K562 (cell line): ENCODE data around the gene TBC1D10A. TPM values are rescaled to one million over a fixed set of nuclear protein-coding genes. Genes with fewer than 3 reads are reported as not detected.

Experiments
- ATAC-seq: fragments of 200-7000 bp; cut with Tn5 transposase; 3 replicates; pipeline ENCODE4 v1.9.1; 2020; ENCODE audit warnings: moderate library complexity
- BruUV-seq: library from RNA; stranded (reverse); fragments of 400-500 nt; replicated peaks from 2 replicates; lab custom pipeline; 2021; lab: Mats Ljungman, UMichigan
- CTCF ChIA-PET: fragments of 300-600 bp; formaldehyde crosslinking; extraction: SDS; loops from one replicate; lab custom pipeline; 2021; ENCODE audit warnings: low intra/inter-chr PET ratio; lab: Yijun Ruan, JAX
- POLR2A ChIA-PET: fragments of 300-600, 350-650 bp; sonication (Branson Sonifier 250); formaldehyde crosslinking; extraction: SDS; loops from one replicate; lab custom pipeline; 2021; ENCODE audit warnings: antibody characterized with exemption, inconsistent platforms; lab: Yijun Ruan, JAX
- DNase-seq, 4 experiments: peaks; one replicate each; pipeline versions ENCODE4 v3.0.0 to v3.0.0-alpha.2; 2011 to 2018; ENCODE audit warnings: low spot score in 3 of 4, mixed read lengths in 3 of 4; ENCODE audit errors: extremely low read depth in 1 of 4
- FAIRE-seq: peaks from 2 replicates; lab custom pipeline; 2011; peaks lifted over from hg19 to GRCh38; lab: Jason Lieb, UNC
- H2AFZ ChIP-seq: 2 replicates; pipeline ENCODE4 v1.6.0; 2011; ENCODE audit warnings: low read depth, low read length, control low read depth, inconsistent platforms
- H3K27ac ChIP-seq: fragments of 200-600 bp; 3 replicates; pipeline ENCODE4 v1.8.0; 2011; ENCODE audit warnings: low read depth, mild to moderate bottlenecking, control low read depth, inconsistent platforms, low read length, moderate library complexity, mixed read lengths; ENCODE audit errors: extremely low read depth
- H3K27me3 ChIP-seq, 2 experiments: fragments of 300-600 bp in 1 of 2; 2 replicates in 1 of 2; 3 replicates in 1 of 2; pipeline versions ENCODE4 v1.6.0 to v1.8.0; 2011; ENCODE audit warnings: inconsistent platforms in 2 of 2, low read length in 2 of 2, mild to moderate bottlenecking in 1 of 2, mixed read lengths in 1 of 2, moderate library complexity in 1 of 2; ENCODE audit not compliant: control insufficient read depth in 2 of 2, insufficient read depth in 2 of 2
- H3K36me3 ChIP-seq: fragments of 300-600 bp; 3 replicates; pipeline ENCODE4 v1.8.0; 2011; ENCODE audit warnings: mild to moderate bottlenecking, low read length, inconsistent platforms; ENCODE audit not compliant: control insufficient read depth, insufficient read depth
- H3K4me1 ChIP-seq, 2 experiments: fragments of 200-600 bp in 1 of 2; replicated peaks in 1 of 2; 2 replicates in 1 of 2; 3 replicates in 1 of 2; pipeline versions ENCODE4 v1.5.1 to v1.8.0; 2011; ENCODE audit warnings: inconsistent platforms in 2 of 2, low read length in 2 of 2, mild to moderate bottlenecking in 1 of 2, mixed read lengths in 1 of 2, moderate library complexity in 1 of 2; ENCODE audit not compliant: control insufficient read depth in 2 of 2, insufficient read depth in 2 of 2
- H3K4me2 ChIP-seq: 2 replicates; pipeline ENCODE4 v1.6.1; 2011; ENCODE audit warnings: low read length, control low read depth, inconsistent platforms, mixed read lengths; ENCODE audit not compliant: insufficient read depth
- H3K4me3 ChIP-seq: fragments of 200-600 bp; sonication (generic), shearing (Covaris generic); 2 replicates; pipeline ENCODE4 v1.5.1; 2016; ENCODE audit warnings: control low read depth, inconsistent platforms
- H3K79me2 ChIP-seq: fragments of 200-600 bp; 3 replicates; pipeline ENCODE4 v1.8.0; 2011; ENCODE audit warnings: low read length, inconsistent platforms; ENCODE audit not compliant: control insufficient read depth, insufficient read depth
- H3K9ac ChIP-seq, 2 experiments: 2 replicates each; pipeline versions ENCODE4 v1.6.0 to v1.6.1; 2011; ENCODE audit warnings: low read depth in 2 of 2, low read length in 2 of 2, control low read depth in 1 of 2, inconsistent platforms in 1 of 2, mild to moderate bottlenecking in 1 of 2, mixed read lengths in 1 of 2; ENCODE audit not compliant: insufficient read depth in 1 of 2
- H3K9me1 ChIP-seq: one replicate; pipeline ENCODE4 v1.6.0; 2011; ENCODE audit warnings: inconsistent platforms, mild to moderate bottlenecking, low read length, moderate library complexity; ENCODE audit not compliant: control insufficient read depth, insufficient read depth
- H3K9me3 ChIP-seq: replicated peaks from 2 replicates; pipeline ENCODE4 v1.5.1; 2011; ENCODE audit warnings: low read depth, low read length, inconsistent platforms; ENCODE audit not compliant: control insufficient read depth, insufficient read depth
- H4K20me1 ChIP-seq: replicated peaks from 2 replicates; pipeline ENCODE4 v1.6.1; 2011; ENCODE audit warnings: low read length, inconsistent platforms, mixed read lengths; ENCODE audit not compliant: control insufficient read depth, insufficient read depth
- POLR2G ChIP-seq: fragments of 200-400 bp; formaldehyde crosslinking; IDR thresholded peaks from 2 replicates; pipeline ENCODE4 v1.6.1; 2017; ENCODE audit warnings: low read depth, mild to moderate bottlenecking, antibody characterized with exemption, low read length, moderate library complexity
- WGBS: fragments of 100-300 bp; shearing (Covaris generic); methylation state at CpG from one replicate; pipeline ENCODE4 v1.1.6; 2016; ENCODE audit warnings: low coverage, mixed read lengths; ENCODE audit not compliant: insufficient coverage; ENCODE audit errors: missing lambda C conversion rate; 5-methylcytosine and 5-hydroxymethylcytosine counted together
- in situ Hi-C: fragments of 300-500 bp; cut with MboI; formaldehyde crosslinking; loops from 4 replicates; pipeline ENCODE4 v1.15.0; 2018; ENCODE audit warnings: inconsistent platforms, mixed read lengths
- intact Hi-C: fragments of 100-400 bp; cut with micrococcal nuclease; formaldehyde crosslinking; loops from 2 replicates; pipeline ENCODE4 v1.14.2; 2022
- polyA plus RNA-seq, 8 experiments: library from polyadenylated mRNA; depleted of rRNA in 4 of 8; stranded (reverse) in 5 of 8; unstranded in 3 of 8; fragments of >200 nt; fragmentation: Nextera tagmentation in 2 of 8; fragmentation: Illumina TruSeq in 1 of 8; extraction: Ambion mirVana in 2 of 8; extraction: Trizol in 1 of 8; gene quantifications; 2 replicates each; pipeline versions ENCODE4 v1.2.1 to v1.2.3, GENCODE V29; 2011 to 2014; ENCODE audit warnings: inconsistent platforms in 1 of 8, missing spikeins in 1 of 8
- total RNA-seq, 7 experiments: library from RNA; depleted of rRNA in 6 of 7; stranded (reverse); fragments of >200 nt in 6 of 7; fragmentation: Illumina TruSeq in 2 of 7; extraction: Trizol in 2 of 7; gene quantifications; 2 replicates each; pipeline versions ENCODE4 v1.2.1 to v1.2.3, GENCODE V29; 2011 to 2021; ENCODE audit warnings: low replicate concordance in 1 of 7
- TF ChIP-seq, protein P1 (sequence below): fragments of 250-450 bp; sonication (Bioruptor Pico); IDR thresholded peaks from 2 replicates; pipeline ENCODE4 v1.4.0; 2020; ENCODE audit warnings: mild to moderate bottlenecking

Gene TBC1D10A
- total and polyA plus RNA-seq, 9 of the 15 experiments (the other 6 are each of a cell fraction or from before 2014, with no cell fraction given) = 0.13 to 10.4 (median 4.6) TPM

DNA sequence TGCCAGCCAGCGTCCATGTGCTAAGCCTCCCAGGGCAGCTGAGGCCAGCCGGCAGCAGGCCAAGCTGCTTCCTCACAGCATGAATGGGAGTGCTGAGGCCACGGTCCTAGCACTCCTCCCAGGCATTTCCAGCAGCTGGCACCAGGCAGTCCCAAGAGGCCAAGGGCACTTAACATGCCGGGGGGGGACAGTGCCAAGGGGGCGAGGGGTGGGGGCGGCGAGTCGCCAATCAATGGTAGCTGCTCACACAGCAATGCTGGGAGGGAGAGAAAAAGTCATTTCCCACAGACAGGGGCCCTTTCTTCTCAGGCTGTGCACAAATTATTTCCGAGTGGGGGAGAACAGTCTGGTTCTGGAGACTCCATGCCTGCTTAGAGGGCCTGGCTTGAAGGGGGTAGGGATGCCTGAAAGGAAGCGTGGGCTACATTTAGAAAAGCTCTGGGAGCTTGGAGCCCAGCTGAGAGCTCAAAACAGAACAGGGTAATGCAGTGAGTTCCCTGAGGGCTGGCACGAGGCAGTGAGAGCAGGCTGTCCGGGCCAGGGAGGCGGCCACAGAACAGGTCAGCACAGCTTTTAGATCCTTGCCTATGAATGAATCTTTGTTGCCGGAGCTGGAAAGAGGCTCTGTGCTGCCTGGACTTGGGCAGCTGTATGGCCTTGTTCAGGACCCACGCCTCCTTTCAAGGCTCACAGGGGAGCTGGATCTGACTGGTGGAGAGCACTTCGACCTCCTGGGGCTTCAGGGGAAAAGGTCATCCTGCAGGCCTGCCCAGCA, 14.4 kb upstream of the TBC1D10A start:
- intact Hi-C loops = no loop called here
- Histone ChIP-seq H3K4me1 (no peaks in the 10 kb centered on the region), H3K9ac (no peak overlapping the region), H3K27ac (no peak overlapping the region), H3K4me3 (no peak overlapping the region), H2AFZ (no peak overlapping the region), H3K9me3 (no peaks in the 10 kb centered on the region), H3K4me2 (no peak overlapping the region), H4K20me1 (no peaks in the 10 kb centered on the region), H3K9me1 (no peaks in the 10 kb centered on the region), H3K36me3 (peaks cover 98% of the 10 kb centered on the region), H3K27me3 (no peaks in the 10 kb centered on the region), H3K79me2 (no peaks in the 10 kb centered on the region)
- no peak for FAIRE-seq
- 0 out of 2 replicates have a peak, but pooled peaks have one; percentile 1 for TF ChIP-seq POLR2G
- TF ChIP-seq, protein P1, sequence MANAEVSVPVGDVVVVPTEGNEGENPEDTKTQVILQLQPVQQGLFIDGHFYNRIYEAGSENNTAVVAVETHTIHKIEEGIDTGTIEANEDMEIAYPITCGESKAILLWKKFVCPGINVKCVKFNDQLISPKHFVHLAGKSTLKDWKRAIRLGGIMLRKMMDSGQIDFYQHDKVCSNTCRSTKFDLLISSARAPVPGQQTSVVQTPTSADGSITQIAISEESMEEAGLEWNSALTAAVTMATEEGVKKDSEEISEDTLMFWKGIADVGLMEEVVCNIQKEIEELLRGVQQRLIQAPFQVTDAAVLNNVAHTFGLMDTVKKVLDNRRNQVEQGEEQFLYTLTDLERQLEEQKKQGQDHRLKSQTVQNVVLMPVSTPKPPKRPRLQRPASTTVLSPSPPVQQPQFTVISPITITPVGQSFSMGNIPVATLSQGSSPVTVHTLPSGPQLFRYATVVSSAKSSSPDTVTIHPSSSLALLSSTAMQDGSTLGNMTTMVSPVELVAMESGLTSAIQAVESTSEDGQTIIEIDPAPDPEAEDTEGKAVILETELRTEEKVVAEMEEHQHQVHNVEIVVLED (CRISPR knock-in tag) = no peak
- 76% methylated on average over 8 of the region's 16 CpGs for WGBS
- ATAC-seq = no peak
- DNase-seq = no peak
- BruUV-seq = no TSS peak
- ChIA-PET POLR2A (interaction anchor here (0.5 to 1.4 kb wide), 5 partner anchors 13 to 1432 kb away, joined by 3 to 8 read pairs (median 4); no protein-coding TSS in a partner anchor), CTCF (no interaction called here)
- in situ Hi-C loops = no loop called here
